ENCODE data around the gene TNNC1. TPM values are rescaled to one million over a fixed set of nuclear protein-coding genes. Genes with fewer than 3 reads are reported as not detected.

TNNC1 gene
- total RNA-seq, 1 donor from 2014 or later, result 88.9 TPM

- H3K9me3 ChIP-seq, result no peaks in the 10 kb centered on the region
- peaks cover 13% of the 10 kb centered on the region for H3K4me1 ChIP-seq
- TF ChIP-seq, protein P1, sequence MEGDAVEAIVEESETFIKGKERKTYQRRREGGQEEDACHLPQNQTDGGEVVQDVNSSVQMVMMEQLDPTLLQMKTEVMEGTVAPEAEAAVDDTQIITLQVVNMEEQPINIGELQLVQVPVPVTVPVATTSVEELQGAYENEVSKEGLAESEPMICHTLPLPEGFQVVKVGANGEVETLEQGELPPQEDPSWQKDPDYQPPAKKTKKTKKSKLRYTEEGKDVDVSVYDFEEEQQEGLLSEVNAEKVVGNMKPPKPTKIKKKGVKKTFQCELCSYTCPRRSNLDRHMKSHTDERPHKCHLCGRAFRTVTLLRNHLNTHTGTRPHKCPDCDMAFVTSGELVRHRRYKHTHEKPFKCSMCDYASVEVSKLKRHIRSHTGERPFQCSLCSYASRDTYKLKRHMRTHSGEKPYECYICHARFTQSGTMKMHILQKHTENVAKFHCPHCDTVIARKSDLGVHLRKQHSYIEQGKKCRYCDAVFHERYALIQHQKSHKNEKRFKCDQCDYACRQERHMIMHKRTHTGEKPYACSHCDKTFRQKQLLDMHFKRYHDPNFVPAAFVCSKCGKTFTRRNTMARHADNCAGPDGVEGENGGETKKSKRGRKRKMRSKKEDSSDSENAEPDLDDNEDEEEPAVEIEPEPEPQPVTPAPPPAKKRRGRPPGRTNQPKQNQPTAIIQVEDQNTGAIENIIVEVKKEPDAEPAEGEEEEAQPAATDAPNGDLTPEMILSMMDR (IDR thresholded peaks at IDR 0.05), result no peak
- no peaks in the 10 kb centered on the region for H3K27me3 ChIP-seq
- peak; percentile 65 for DNase-seq
- intact Hi-C loops (cut with DNase I), result no loop called here
- H3K27ac ChIP-seq, result no peak overlapping the region
- H3K4me3 ChIP-seq, result no peak overlapping the region
- peak; percentile 6 for ATAC-seq
- no peaks in the 10 kb centered on the region for H3K36me3 ChIP-seq
Observed at GRCh38 chr3:52437326-52438103, 16.3 kb downstream of the TNNC1 start.

DNA sequence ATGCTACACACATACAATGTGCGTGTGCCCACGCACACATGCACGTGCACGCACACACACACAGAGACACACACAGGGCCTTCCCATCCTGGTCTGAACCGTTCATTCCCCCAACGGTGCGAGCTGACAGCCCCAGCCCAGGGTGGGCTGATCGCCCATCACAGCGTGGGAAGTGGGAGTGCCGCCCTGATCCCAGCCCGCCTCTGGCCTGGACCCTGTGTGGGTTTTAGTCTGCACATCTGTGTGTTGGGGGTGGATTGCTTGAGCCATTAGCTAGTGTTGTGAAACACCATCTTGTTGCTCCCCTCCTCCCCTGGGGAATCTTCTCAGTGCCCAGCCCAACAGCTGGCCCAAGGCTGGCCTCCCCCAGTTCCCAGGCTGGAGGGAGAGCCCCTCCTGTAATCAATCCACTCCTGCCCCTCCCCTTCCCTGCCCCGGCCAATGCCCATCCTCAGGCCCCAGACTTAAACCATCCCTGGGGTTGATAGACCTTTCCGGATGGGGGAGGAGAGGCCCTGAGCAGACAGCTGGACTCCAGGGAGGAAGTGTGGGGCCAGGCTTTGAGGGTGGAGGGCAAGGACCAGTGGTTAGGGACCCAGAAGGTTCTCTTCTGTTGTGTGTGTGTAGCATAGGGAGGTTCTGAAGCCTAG is 17.2 kb downstream of the TNNC1 start:
- no peaks in the 10 kb centered on the region for H3K27me3 ChIP-seq
- DNase-seq (no peak), ATAC-seq (no peak)

DNA sequence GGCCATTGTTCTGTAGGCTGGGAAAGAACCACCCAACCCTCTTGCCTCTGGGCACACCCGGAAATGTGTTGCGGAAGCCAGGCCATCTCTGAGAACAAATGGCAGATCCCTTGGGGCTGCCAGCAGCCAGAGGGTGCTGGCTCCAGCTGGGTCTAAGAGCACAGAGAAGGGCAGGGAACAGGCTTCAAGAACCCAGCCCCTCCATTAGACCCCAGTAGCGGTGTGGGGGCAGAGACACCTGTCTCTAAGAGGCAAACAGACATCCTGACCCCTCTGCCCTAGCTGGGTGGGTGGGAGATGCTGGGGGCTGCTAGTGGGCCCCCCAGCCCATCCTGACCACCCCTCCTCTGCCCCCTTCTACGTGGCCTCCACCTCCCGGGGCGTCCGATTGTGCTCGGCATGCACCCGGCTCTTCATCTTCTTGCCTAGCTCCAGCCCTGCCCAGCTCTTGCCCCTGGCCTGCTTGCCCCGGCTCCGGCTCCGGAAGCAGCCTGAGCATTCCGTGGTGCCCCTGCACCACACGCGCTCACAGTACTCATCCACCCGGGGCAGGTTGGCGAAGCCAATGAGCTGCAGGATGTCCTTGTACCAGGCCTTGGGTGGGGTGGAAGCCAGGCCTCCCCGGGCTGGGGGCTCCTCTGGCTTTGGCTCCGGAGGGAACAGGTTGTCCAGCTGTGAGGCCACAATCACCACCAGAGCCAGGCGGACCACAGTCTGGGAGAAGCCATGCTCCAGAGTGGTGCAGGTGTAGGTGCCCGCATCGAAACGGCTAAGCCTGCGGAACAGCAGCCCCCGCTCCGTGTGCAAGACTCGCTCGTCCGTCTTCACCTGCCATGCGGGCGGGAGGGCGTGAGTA is 18.4 kb downstream of the TNNC1 start:
- no peaks in the 10 kb centered on the region for H3K9me3 ChIP-seq
- DNase-seq (peak; percentile 46), ATAC-seq (no peak)
- H3K4me3 ChIP-seq, result no peak overlapping the region
- H3K27me3 ChIP-seq, result no peaks in the 10 kb centered on the region
- no peaks in the 10 kb centered on the region for H3K36me3 ChIP-seq
- peaks cover 22% of the 10 kb centered on the region for H3K4me1 ChIP-seq
- intact Hi-C loops (cut with DNase I), result no loop called here
- TF ChIP-seq, protein P1 (IDR thresholded peaks at IDR 0.05), result no peak
- no peak overlapping the region for H3K27ac ChIP-seq

More for the DNA sequence above, 17.2 kb downstream of the TNNC1 start:
- intact Hi-C loops (cut with DNase I), result no loop called here
- H3K4me1 ChIP-seq, result peaks cover 22% of the 10 kb centered on the region
- H3K4me3 ChIP-seq, result no peak overlapping the region
- H3K36me3 ChIP-seq, result no peaks in the 10 kb centered on the region
- H3K27ac ChIP-seq, result no peak overlapping the region
- TF ChIP-seq, protein P1 (IDR thresholded peaks at IDR 0.05), result no peak
- H3K9me3 ChIP-seq, result no peaks in the 10 kb centered on the region

DNA sequence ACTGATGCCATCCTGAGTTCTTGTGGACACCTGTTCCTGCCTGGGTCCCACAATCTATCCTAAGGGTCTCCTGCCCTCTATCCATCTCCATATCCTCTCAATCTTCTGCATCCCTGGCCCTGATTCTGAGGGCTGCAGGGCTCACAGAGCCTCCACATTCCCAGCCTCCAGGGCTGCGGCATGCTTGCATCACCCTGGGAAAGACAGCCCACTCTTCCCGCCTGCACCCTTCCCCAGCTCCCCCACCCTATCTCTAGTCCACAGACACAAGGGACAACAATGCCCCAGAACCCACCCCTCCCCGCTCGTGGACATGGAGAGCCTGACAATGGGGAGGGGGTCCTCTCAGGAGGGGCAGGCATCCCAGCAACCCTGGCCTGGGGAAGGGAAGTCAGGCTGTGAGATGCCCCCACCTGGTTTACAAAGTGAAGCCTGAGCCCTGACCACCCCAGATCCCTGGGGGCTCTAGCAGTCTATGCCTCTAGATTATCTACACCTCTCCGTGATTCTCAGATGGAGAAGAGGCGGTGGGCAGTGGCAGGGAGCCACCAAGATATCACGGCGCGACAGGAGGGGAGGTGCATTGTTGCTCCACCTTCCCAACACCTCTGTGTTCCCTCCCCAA is 19.2 kb downstream of the TNNC1 start:
- no peaks in the 10 kb centered on the region for H3K36me3 ChIP-seq
- intact Hi-C loops (cut with DNase I), result no loop called here
- H3K27me3 ChIP-seq, result no peaks in the 10 kb centered on the region
- TF ChIP-seq, protein P1 (IDR thresholded peaks at IDR 0.05), result no peak
- H3K9me3 ChIP-seq, result no peaks in the 10 kb centered on the region
- H3K27ac ChIP-seq, result no peak overlapping the region
- ATAC-seq (no peak), DNase-seq (peak; percentile 43)
- no peak overlapping the region for H3K4me3 ChIP-seq
- peaks cover 22% of the 10 kb centered on the region for H3K4me1 ChIP-seq

DNA sequence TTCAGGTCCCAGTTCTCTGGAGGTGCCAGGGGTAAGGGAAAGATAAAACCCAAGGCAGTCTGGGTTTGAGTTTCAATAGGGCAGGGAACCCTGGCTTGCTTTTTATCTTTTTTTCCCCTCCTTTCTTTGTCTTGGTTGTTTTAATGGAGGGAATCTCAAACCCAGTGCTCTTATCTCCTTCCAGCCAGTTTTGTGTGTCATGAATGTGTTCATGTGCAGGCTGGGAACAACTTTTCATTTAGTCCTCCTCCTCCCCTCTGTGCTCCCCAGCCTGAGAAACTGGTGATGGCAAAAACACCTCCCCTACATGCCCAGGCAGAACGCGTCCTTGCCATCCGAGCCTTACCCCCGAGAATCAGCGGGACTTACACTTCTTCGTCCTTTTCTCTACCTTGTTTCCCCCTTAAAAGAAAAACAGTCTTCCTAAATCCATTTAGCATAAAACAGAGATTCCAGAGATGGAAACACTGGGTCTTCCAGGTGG is 19.8 kb downstream of the TNNC1 start:
- Histone ChIP-seq H3K4me1 (peaks cover 22% of the 10 kb centered on the region), H3K27me3 (no peaks in the 10 kb centered on the region), H3K36me3 (no peaks in the 10 kb centered on the region), H3K9me3 (no peaks in the 10 kb centered on the region), H3K27ac (no peak overlapping the region), H3K4me3 (no peak overlapping the region)
- no peak for DNase-seq
- intact Hi-C loops (cut with DNase I), result no loop called here
- TF ChIP-seq, protein P1 (IDR thresholded peaks at IDR 0.05), result no peak
- ATAC-seq, result no peak

Measured in upper lobe of right lung (tissue), 1 donor.